ENCODE results near the gene CDYL2.

CDYL2 gene

DNA sequence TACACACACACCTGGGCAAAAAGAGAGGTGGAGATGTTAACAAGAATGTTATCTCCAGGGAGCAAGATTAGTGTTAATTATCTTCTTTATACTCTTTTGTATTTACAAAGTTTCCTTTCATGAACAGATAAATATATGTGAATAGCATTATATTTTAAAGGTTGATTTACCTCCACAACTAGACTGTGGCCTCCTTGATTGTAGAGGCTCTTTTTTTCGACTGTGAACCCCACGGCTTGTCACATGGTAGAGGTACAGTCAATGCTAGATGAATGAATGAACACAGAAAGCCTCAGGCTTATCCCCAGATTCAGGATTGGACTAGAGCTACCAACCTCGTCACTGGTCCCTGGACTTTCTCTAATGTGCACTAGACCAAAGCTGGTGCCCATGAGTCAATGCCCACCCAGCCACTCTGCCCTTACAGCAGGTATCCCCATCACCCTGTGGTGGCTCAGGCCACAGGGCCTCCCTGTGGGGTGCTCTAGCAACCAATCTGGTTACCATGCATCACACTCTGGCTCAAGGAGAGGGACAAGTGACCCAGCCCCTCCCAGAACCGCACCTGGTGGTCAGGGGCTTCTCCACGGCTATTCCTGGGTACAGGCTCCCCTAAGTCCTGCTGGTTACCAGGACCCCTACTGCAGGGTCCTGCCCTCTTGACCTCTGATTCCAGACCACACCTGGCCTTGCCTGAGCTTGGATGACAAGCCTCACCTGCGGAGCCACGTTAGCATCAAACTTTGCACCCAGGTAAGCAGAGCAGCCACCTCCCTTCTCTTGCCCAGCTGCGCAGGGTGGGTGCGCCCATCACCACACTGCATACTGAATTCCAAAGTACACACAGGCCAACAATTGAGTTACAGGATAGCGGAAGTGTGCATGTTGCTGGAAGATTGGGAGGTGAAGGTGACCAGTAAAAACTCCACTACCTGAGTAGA is 101.0 kb downstream of the CDYL2 start:
- DNase-seq = no peak

GRCh38 chr16:80702696-80703095 is 101.7 kb downstream of the CDYL2 start:
- DNase-seq = no peak

GRCh38 chr16:80700558-80700957 is 103.8 kb downstream of the CDYL2 start:
- DNase-seq = no peak

DNA sequence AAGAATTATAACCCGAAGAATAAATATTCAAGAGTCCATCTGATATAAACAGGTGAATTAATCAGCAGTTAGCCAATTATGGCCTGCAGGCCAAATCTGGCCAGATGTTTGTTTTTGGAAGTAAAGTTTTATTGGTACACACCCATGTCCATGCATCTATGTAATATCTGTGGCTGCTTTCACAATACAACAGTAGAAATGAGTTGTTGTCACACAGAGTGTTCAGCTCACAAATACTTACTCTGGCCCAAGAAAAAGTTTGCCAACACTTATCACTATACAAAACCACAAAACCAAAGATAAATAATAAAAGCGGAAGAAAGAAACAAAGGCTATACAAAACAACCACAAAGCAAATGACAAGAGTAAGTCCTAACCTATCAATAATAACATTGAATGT is 109.4 kb downstream of the CDYL2 start:
- DNase-seq = no peak

DNA sequence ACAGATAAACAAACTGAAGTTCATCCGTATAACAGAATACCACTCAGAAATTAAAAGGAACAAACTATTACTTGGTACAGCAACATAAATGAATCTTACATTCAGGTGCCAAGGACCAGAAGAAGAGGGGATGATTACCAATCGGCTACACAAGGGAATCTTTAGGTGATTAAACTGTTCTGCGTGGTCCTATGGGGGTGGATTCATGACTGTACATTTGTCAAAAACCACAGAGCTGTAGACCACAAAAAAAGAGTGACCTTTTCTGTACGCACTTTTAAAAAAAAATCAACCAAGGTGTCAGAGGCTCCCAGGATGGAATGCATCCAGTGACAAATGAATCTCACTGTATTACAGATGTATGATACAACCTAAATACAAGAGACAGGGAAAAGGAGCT is 110.8 kb downstream of the CDYL2 start:
- DNase-seq = peak; percentile 45

DNA sequence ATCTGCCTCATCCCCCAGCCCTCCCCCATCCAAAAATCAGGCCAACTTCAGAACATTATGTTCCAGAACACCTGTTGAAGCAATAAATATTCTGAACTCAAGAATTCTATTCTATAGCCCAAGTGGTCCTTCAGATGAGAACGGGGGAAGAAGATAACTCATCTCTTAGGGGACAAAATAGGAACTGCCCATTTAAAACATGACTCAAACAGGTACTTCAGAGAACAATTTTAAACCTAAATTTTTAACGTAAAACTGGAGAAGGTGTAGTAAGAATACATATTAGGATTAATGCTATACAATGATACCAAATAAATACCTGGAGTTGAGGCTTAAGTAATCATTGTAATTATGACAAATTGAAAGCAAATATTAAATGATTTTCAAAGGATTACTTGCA is 112.1 kb downstream of the CDYL2 start:
- no peak for DNase-seq

DNA sequence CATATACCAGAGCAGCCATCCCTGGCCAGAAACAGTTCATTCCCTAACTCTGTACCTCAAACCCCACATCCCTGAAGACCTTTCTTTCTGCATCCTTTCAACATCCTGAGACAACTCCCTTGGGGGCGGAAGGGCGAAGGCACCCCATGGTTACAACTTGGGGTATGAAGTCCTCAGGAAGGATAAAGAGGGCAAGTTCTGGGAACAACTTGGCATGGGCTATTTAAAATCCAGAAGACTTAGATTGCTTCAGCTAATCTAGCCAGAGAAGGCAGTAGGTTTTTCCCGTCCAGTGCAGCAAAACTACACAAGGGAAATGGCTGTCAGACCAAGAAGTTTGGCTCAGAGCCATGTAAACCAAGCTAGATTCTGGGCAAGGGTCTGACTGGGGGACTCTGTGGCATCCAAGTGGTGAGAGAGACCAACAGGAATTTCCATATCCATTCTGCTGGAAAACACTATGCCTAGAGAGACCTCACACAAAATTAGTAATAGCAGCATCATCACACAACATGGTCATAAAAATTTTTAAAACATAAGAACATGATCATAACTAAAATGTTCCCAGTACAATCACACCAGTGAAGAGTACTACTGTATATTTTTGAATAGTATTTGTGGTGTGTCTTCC is 113.2 kb downstream of the CDYL2 start:
- DNase-seq = no peak

DNA sequence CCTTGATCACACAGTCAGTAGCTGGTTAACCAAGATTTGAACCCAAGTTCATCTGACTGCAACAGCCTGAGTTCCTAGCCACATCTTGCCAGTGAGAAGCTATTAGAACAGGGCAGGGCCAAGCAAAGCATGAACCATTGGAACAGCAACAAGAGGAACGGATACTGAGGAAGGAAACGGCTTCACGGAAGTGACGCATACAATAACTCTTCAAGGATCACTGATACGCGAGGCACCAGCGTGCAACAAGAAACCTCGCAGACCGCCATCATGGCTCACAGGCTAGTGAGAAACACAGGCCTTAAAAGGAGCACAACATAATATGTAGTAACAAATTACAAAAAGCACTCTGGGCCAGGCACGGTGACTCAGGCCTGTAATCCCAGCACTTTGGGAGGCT is 114.9 kb downstream of the CDYL2 start:
- no peak for DNase-seq

- DNase-seq = no peak
Measured at GRCh38 chr16:80687606-80688005, 116.8 kb downstream of the CDYL2 start.

DNA sequence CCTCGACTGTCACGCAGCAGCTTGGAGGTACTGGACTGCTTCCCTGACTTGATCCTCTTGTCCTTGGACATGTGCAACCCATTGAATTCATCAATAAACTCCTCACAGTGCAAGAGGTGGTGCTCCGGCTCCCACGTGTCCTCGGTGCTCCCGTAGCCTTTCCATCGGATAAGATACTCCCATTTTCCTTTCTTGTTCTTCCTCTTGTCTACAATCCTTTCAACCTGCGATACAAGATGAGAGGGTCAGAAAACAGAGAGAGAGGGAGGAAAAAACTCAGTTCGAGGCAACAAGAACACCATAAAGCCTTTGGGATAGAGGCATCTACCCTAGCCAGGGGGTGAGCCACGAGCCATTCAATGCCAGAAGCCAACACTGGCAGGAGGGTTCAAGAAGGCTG is 119.5 kb downstream of the CDYL2 start:
- no peak for DNase-seq

- no peak for DNase-seq
Measured at GRCh38 chr16:80684136-80684765, 120.1 kb downstream of the CDYL2 start.

DNA sequence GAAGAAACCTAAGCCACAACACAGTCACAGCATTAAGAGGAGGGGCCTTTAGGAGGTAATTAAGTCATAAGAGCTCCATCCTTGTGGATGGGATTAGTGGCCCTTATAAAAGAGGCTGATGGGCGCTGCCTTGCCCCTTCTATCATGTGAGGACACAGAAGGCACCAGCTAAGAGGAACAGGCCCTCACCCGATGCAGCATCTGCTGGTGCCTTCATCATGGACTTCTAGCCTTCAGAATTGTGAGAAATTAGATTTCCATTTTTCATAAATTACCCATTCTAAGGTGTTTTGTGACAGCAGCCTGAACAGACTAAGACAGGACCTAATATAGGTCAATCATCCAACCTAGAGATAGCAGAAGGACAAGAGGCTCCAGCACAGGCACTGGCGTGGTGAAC is 120.8 kb downstream of the CDYL2 start:
- DNase-seq = no peak

DNA sequence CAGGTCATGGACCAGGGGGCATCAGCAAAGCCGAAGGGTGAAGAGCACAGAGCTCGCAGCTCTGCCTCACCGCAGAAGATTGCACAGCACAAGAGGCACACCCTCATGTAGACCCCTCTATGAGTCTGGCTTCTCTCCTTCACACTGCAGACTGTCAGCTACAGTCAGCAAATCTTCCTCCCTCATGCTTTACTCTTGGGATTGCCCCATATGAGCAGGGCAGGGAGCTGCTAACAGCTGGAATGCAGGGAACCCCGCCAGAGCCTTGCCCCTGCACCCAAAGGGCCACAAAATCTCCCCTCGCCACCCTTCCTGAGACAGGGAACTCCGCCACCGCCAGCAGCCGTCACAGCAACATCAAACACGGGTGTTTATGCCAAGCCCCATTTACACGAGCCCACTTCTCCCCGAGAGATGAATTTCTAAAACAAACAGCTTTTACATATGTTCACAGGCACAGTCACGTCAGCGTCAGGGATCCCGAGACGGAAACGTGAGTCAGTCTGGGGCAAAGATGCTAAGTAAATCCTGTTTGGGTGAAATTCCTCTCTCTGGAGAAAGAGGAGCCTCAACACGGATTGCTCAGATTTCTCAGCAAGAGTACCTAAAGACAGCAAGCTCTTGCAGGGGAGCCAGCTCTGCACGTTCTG is 121.9 kb downstream of the CDYL2 start:
- DNase-seq = no peak

DNA sequence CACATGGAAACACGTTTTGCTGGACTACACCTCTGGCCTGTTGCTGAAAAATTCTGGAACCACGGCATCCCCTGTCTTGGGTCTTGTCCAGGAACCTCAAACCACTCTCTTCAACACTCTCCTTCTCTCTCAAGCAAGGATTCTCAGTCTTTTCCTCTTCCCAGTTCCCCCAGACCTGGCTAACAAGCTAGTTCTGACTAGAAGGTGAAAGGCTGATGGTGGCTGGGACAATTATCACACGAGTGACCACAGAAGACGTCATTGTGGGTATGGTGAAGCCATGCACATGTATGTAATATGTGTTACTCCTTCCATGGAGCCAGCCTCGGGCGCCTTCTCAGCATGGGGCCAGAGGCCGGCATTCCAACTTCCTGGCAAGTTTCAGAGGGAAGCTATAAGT is 123.0 kb downstream of the CDYL2 start:
- no peak for DNase-seq

GRCh38 chr16:80680839-80681238 is 123.6 kb downstream of the CDYL2 start:
- DNase-seq = no peak

GRCh38 chr16:80680046-80680445 is 124.4 kb downstream of the CDYL2 start:
- DNase-seq = no peak

- DNase-seq = no peak
Measured at GRCh38 chr16:80674884-80675283, 129.5 kb downstream of the CDYL2 start.

DNA sequence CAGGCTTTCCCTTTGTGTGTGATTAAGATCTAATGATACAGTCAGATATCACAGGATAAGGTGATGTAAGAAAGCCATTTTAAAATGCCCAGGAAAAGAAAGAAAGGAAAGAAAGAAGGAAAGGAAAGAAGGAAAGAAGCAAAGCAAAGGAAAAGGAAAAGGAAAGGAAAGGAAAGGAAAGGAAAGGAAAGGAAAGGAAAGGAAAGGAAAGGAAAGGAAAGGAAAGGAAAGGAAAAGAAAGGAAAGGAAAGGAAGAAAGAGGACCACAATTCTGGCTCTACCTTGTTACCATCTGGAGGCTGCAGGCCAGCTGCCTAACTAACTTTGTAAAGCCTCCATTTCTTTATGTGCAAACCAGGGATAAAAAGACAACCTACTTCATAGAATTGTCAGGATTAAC is 132.0 kb downstream of the CDYL2 start:
- no peak for DNase-seq

- no peak for DNase-seq
Measured at GRCh38 chr16:80671281-80671849, 133.0 kb downstream of the CDYL2 start.

DNA sequence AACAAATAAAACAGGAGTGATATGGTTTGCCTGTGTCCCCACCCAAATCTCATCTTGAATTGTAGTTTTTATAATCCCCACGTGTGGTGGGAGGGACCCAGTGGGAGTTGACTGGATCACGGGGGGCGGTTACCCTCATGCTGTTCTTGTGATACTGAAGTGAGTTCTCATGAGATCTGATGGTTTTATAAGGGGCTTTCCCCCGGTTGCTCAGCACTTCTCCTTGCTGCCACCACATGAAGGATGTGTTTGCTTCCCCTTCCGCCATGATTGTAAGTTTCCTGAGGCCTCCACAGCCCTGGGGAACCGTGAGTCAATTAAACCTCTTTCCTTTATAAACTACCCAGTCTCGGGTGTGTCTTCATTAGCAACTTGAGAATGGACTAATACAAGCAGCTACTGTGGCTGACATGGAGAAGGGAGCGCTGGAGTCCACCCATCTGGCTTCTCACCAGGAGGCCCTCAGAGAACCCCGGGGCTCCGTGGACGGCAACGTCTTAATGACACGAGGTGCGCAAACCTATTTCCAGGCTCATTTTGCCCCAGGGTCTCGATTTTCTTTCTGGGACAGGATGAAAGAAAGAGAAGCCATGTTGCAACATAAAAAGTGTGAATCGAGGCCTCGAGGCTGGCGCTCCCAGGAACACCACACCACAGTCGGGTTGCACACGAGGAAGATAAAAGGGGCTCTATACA is 134.1 kb downstream of the CDYL2 start:
- DNase-seq = peak; percentile 56

DNA sequence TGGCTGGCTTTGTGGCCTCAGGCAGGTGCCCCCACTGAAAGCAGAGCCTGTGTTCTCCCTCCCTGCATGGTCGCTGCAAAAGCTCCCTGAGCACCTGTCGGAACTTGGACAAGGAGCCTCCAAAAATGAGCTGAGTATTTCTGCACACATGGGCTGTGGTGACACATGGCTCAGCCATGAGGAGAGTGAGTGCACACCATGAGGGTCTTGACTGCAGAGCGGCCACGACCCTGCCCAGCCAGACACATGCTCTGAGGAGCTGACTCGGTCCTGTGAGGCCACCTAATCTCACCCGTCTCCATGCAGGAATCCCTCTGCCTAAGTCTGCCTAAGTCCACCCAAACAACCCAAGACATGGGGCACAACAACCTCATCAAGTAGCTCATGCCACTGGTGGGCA is 134.7 kb downstream of the CDYL2 start:
- DNase-seq = no peak

DNA sequence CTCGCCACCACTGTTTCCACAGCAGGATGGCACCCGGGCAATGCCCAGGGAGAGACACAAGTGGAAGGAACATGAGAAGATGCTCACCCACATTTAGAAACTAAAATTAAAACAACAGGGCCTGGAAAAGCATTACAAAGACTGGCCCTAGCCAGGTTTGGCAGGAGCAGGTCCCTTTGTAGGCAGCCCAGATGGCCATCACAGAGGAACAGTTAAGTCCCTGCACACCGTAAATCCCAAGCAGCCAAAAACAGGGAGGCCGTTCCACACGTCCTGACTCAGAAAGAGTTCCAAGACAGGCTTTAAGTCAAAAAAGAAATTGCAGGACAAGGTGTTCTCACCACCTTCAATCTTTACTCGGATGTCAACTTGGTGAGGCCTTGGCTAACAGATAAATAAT is 136.5 kb downstream of the CDYL2 start:
- DNase-seq = no peak

GRCh38 chr16:80667251-80667560 is 137.2 kb downstream of the CDYL2 start:
- no peak for DNase-seq
